Activated CD4-positive, alpha-beta T cell treated with anti-CD3 and anti-CD28 coated beads, Interleukin-2, amount 50 U/mL, for 1 hour (primary cell): ENCODE data around the gene COL19A1.
"Not testable (repeated sequence)": the region's sequence is repeated elsewhere in the genome, so short reads cannot be mapped to it uniquely, and the experiment has no call there.

Experiments used
- DNase-seq: peaks from one replicate; pipeline ENCODE4 v3.0.0-alpha.2; 2020

COL19A1 gene

GRCh38 chr6:69901361-69901760 is 35.0 kb downstream of the COL19A1 start:
- no peak for DNase-seq

GRCh38 chr6:69907981-69908498 is 41.7 kb downstream of the COL19A1 start:
- DNase-seq = no peak

- DNase-seq = no peak
These were observed 47.0 kb downstream of the COL19A1 start for GRCh38 chr6:69913361-69913760.

- DNase-seq = no peak
These were observed 47.7 kb downstream of the COL19A1 start for GRCh38 chr6:69914015-69914485.

GRCh38 chr6:69915346-69915745 is 49.0 kb downstream of the COL19A1 start:
- no peak for DNase-seq

- DNase-seq = no peak
These were observed 51.5 kb downstream of the COL19A1 start for GRCh38 chr6:69917834-69918233.

- DNase-seq = no peak
These were observed 52.6 kb downstream of the COL19A1 start for GRCh38 chr6:69918813-69919475.

- DNase-seq = not testable (repeated sequence)
These were observed 54.7 kb downstream of the COL19A1 start for GRCh38 chr6:69921066-69921465.

GRCh38 chr6:69921611-69922010 is 55.3 kb downstream of the COL19A1 start:
- DNase-seq = not testable (repeated sequence)

GRCh38 chr6:69926745-69927144 is 60.4 kb downstream of the COL19A1 start:
- no peak for DNase-seq

- DNase-seq = no peak
These were observed 66.9 kb downstream of the COL19A1 start for GRCh38 chr6:69933239-69933638.

GRCh38 chr6:69935079-69935478 is 68.7 kb downstream of the COL19A1 start:
- DNase-seq = no peak

GRCh38 chr6:69936674-69937363 is 70.5 kb downstream of the COL19A1 start:
- no peak for DNase-seq

- no peak for DNase-seq
These were observed 71.2 kb downstream of the COL19A1 start for GRCh38 chr6:69937402-69938136.

- DNase-seq = no peak
These were observed 76.1 kb downstream of the COL19A1 start for GRCh38 chr6:69942485-69942884.

- no peak for DNase-seq
These were observed 78.8 kb downstream of the COL19A1 start for GRCh38 chr6:69945192-69945591.

- DNase-seq = no peak
These were observed 82.2 kb downstream of the COL19A1 start for GRCh38 chr6:69948479-69949114.

GRCh38 chr6:69953491-69953890 is 87.1 kb downstream of the COL19A1 start:
- DNase-seq = no peak

GRCh38 chr6:69954733-69955132 is 88.4 kb downstream of the COL19A1 start:
- DNase-seq = no peak

- no peak for DNase-seq
These were observed 91.7 kb downstream of the COL19A1 start for GRCh38 chr6:69957985-69958559.

GRCh38 chr6:69958978-69959377 is 92.6 kb downstream of the COL19A1 start:
- no peak for DNase-seq

- not testable (repeated sequence) for DNase-seq
These were observed 99.6 kb downstream of the COL19A1 start for GRCh38 chr6:69965974-69966373.

GRCh38 chr6:69973138-69973537 is 106.8 kb downstream of the COL19A1 start:
- DNase-seq = no peak
